ENCODE data around the gene FER. TPM values are rescaled to one million over a fixed set of nuclear protein-coding genes. Genes with fewer than 3 reads are reported as not detected.

Gene FER
- total RNA-seq, 1 donor from 2014 or later: 13.4 TPM

- Histone ChIP-seq H3K27ac (replicated peaks) (no peak overlapping the region), H3K36me3 (no peaks in the 10 kb centered on the region), H3K9me3 (replicated peaks) (no peaks in the 10 kb centered on the region), H3K4me1 (no peaks in the 10 kb centered on the region), H3K4me3 (no peak overlapping the region), H3K27me3 (ENCODE audit: low read depth) (no peaks in the 10 kb centered on the region)
- TF ChIP-seq CTCF (IDR thresholded peaks at IDR 0.05; ENCODE audit: borderline replicate concordance): no peak
- intact Hi-C loops (cut with micrococcal nuclease): no loop called here
- no peak for DNase-seq
Measured at GRCh38 chr5:109161914-109162683, 414.4 kb downstream of the FER start.

GRCh38 chr5:109163336-109163735 is 415.6 kb downstream of the FER start:
- Histone ChIP-seq H3K27ac (replicated peaks) (no peak overlapping the region), H3K27me3 (ENCODE audit: low read depth) (no peaks in the 10 kb centered on the region), H3K9me3 (replicated peaks) (no peaks in the 10 kb centered on the region), H3K36me3 (no peaks in the 10 kb centered on the region), H3K4me1 (no peaks in the 10 kb centered on the region), H3K4me3 (no peak overlapping the region)
- no peak for DNase-seq
- no peak for TF ChIP-seq CTCF (IDR thresholded peaks at IDR 0.05; ENCODE audit: borderline replicate concordance)
- intact Hi-C loops (cut with micrococcal nuclease): no loop called here

- Histone ChIP-seq H3K27ac (replicated peaks) (no peak overlapping the region), H3K36me3 (no peaks in the 10 kb centered on the region), H3K9me3 (replicated peaks) (no peaks in the 10 kb centered on the region), H3K4me3 (no peak overlapping the region), H3K27me3 (ENCODE audit: low read depth) (no peaks in the 10 kb centered on the region), H3K4me1 (no peaks in the 10 kb centered on the region)
- no peak for TF ChIP-seq CTCF (IDR thresholded peaks at IDR 0.05; ENCODE audit: borderline replicate concordance)
- intact Hi-C loops (cut with micrococcal nuclease): no loop called here
- DNase-seq: no peak
Measured at GRCh38 chr5:109164001-109164400, 416.3 kb downstream of the FER start.

GRCh38 chr5:109167586-109167985 is 419.9 kb downstream of the FER start:
- no peaks in the 10 kb centered on the region for H3K36me3 ChIP-seq
- intact Hi-C loops (cut with micrococcal nuclease): no loop called here

GRCh38 chr5:109168151-109168550 is 420.5 kb downstream of the FER start:
- no peak overlapping the region for H3K4me3 ChIP-seq
- intact Hi-C loops (cut with micrococcal nuclease): no loop called here
- no peaks in the 10 kb centered on the region for H3K9me3 ChIP-seq (replicated peaks)
- TF ChIP-seq CTCF (IDR thresholded peaks at IDR 0.05; ENCODE audit: borderline replicate concordance): no peak
- no peaks in the 10 kb centered on the region for H3K36me3 ChIP-seq
- no peaks in the 10 kb centered on the region for H3K4me1 ChIP-seq
- no peak for DNase-seq
- H3K27me3 ChIP-seq (ENCODE audit: low read depth): no peaks in the 10 kb centered on the region
- no peak overlapping the region for H3K27ac ChIP-seq (replicated peaks)

More at GRCh38 chr5:109167586-109167985, 419.9 kb downstream of the FER start:
- TF ChIP-seq CTCF (IDR thresholded peaks at IDR 0.05; ENCODE audit: borderline replicate concordance): no peak
- Histone ChIP-seq H3K4me1 (no peaks in the 10 kb centered on the region), H3K27ac (replicated peaks) (no peak overlapping the region), H3K4me3 (no peak overlapping the region), H3K9me3 (replicated peaks) (no peaks in the 10 kb centered on the region), H3K27me3 (ENCODE audit: low read depth) (no peaks in the 10 kb centered on the region)
- DNase-seq: no peak

Data from left ventricle myocardium inferior (tissue), 1 donor.